Keratinocyte (primary cell): ENCODE data around the gene SLC22A31. TPM values are rescaled to one million over a fixed set of nuclear protein-coding genes. Genes with fewer than 3 reads are reported as not detected.

Experiments used
- DNase-seq: peaks from one replicate; pipeline ENCODE4 v3.0.0-alpha.2; 2011; ENCODE audit warnings: low read depth, missing footprints, low spot score
- FAIRE-seq: peaks from 2 replicates; lab custom pipeline; 2011; peaks lifted over from hg19 to GRCh38; lab: Jason Lieb, UNC
- H2AFZ ChIP-seq: 2 replicates; pipeline ENCODE4 v1.6.0; 2012; ENCODE audit warnings: low read length, control low read depth, inconsistent platforms; ENCODE audit not compliant: control insufficient read depth
- H3K27ac ChIP-seq: 2 replicates; pipeline ENCODE4 v1.5.1; 2011; ENCODE audit warnings: low read length; ENCODE audit not compliant: control insufficient read depth, insufficient read depth
- H3K27me3 ChIP-seq: 3 replicates; pipeline ENCODE4 v1.6.0; 2011; ENCODE audit warnings: low read length; ENCODE audit not compliant: control insufficient read depth, insufficient read depth; ENCODE audit errors: extremely low read depth
- H3K36me3 ChIP-seq, 2 experiments: 2 replicates in 1 of 2; 3 replicates in 1 of 2; pipeline ENCODE4 v1.5.1; 2011; ENCODE audit warnings: low read length in 2 of 2, mild to moderate bottlenecking in 1 of 2; ENCODE audit not compliant: control insufficient read depth in 2 of 2, insufficient read depth in 2 of 2; ENCODE audit errors: extremely low read depth in 1 of 2
- H3K4me1 ChIP-seq: 3 replicates; pipeline ENCODE4 v1.5.1; 2011; ENCODE audit warnings: low read length; ENCODE audit not compliant: control insufficient read depth, insufficient read depth; ENCODE audit errors: extremely low read depth
- H3K4me2 ChIP-seq: 3 replicates; pipeline ENCODE4 v1.6.0; 2011; ENCODE audit warnings: low read depth, low read length; ENCODE audit not compliant: control insufficient read depth, insufficient read depth; ENCODE audit errors: extremely low read depth
- H3K4me3 ChIP-seq, 3 experiments: fragments of 200-600 bp in 1 of 3; sonication (generic) in 1 of 3; 2 replicates in 2 of 3; 3 replicates in 1 of 3; pipeline ENCODE4 v1.5.1; 2011 to 2016; ENCODE audit warnings: low read length in 3 of 3, mild to moderate bottlenecking in 3 of 3, control low read depth in 2 of 3, inconsistent platforms in 1 of 3, low read depth in 1 of 3, mixed read lengths in 1 of 3, mixed run types in 1 of 3, moderate library complexity in 1 of 3; ENCODE audit not compliant: control insufficient read depth in 2 of 3, insufficient read depth in 2 of 3; ENCODE audit errors: extremely low read depth in 1 of 3
- H3K79me2 ChIP-seq: 2 replicates; pipeline ENCODE4 v1.6.0; 2012; ENCODE audit warnings: low read length; ENCODE audit not compliant: control insufficient read depth, insufficient read depth
- H3K9ac ChIP-seq: 3 replicates; pipeline ENCODE4 v1.6.0; 2011; ENCODE audit warnings: low read length; ENCODE audit not compliant: control insufficient read depth, insufficient read depth; ENCODE audit errors: extremely low read depth
- H3K9me1 ChIP-seq: 3 replicates; pipeline ENCODE4 v1.6.0; 2011; ENCODE audit warnings: low read length; ENCODE audit not compliant: control insufficient read depth, insufficient read depth; ENCODE audit errors: extremely low read depth
- H3K9me3 ChIP-seq: 2 replicates; pipeline ENCODE4 v1.5.1; 2012; ENCODE audit warnings: low read depth, low read length; ENCODE audit not compliant: control insufficient read depth
- H4K20me1 ChIP-seq: 3 replicates; pipeline ENCODE4 v1.6.0; 2011; ENCODE audit warnings: low read length; ENCODE audit not compliant: control insufficient read depth, insufficient read depth; ENCODE audit errors: extremely low read depth
- EZH2 ChIP-seq: IDR thresholded peaks from one replicate; pipeline ENCODE4 v1.6.1; 2012; ENCODE audit warnings: inconsistent platforms, mild to moderate bottlenecking, low read length, moderate library complexity
- dilution Hi-C: fragments of 300-500 bp; cut with MboI; formaldehyde crosslinking; loops from one replicate; pipeline ENCODE4 v1.7.0; 2020; ENCODE audit warnings: low sequenced_read_pairs; ENCODE audit not compliant: extremely low pct_ligation_motif_present
- polyA plus RNA-seq, 5 experiments: library from polyadenylated mRNA; depleted of rRNA in 3 of 5; stranded (reverse) in 3 of 5; stranded (forward) in 1 of 5; unstranded in 1 of 5; fragments of >200 nt; gene quantifications; 1 replicate in 1 of 5; 2 replicates in 3 of 5; 3 replicates in 1 of 5; pipeline versions ENCODE4 v1.2.1 to v1.2.3, GENCODE V29; 2011 to 2012; ENCODE audit warnings: missing spikeins in 2 of 5, low read depth in 1 of 5, low replicate concordance in 1 of 5
- TF ChIP-seq, protein P1 (sequence below), 3 experiments: IDR thresholded peaks in 1 of 3; conservative IDR thresholded peaks in 1 of 3; optimal IDR thresholded peaks in 1 of 3; 2 replicates in 2 of 3; 3 replicates in 1 of 3; pipeline versions ENCODE3 to v1.5.1; 2011; ENCODE audit warnings: low read length in 3 of 3, mild to moderate bottlenecking in 3 of 3, moderate library complexity in 2 of 3, control low read depth in 1 of 3, inconsistent platforms in 1 of 3; ENCODE audit not compliant: insufficient read depth in 2 of 3; ENCODE audit errors: extremely low read depth in 1 of 3

Gene SLC22A31
- polyA plus RNA-seq, 1 donor (not counting 4 experiments of a cell fraction or from before 2014, with no cell fraction given), result not detected

DNA sequence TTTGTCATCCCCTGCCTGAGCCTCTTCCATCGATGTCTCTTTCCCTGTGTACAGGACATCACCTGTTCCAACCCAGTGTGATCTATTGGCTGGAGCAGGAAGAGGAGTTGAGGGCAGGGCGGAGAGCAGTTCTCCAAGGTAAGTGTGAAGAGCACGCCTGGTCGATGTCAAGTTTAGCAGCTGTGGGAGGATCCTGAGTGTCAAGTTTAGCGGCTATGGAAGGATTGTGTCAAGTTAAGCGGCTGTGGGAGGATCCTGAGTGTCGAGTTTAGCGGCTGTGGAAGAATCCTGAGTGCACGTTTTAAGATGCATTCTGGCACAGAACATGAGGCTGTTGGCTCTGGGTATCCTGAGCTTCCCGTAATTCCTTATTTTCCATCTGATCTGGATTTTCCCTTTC lies 24.3 kb upstream of the SLC22A31 start:
- no peak for FAIRE-seq
- H3K36me3 ChIP-seq, result peaks cover 35 to 59% of the 10 kb centered on the region in 2 experiments
- dilution Hi-C loops, result no loop called here

DNA sequence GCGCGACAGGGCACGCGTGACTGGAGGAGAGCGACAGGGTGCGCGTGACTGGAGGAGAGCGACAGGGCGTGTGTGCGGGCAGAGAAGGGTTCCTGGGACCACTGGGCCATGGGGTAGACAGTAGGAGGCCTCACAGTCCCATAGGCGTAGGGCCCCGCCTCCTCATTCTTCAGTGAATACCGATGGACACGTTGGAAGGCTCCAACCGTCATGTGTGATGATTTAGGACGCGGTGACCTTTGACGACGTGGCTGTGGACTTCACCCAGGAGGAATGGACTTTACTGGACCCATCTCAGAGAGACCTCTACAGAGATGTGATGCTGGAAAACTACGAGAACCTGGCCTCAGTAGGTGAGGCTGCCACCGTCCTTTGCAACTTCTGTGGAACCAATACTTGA lies 22.6 kb upstream of the SLC22A31 start:
- no peak for TF ChIP-seq EZH2
- TF ChIP-seq, protein P1, sequence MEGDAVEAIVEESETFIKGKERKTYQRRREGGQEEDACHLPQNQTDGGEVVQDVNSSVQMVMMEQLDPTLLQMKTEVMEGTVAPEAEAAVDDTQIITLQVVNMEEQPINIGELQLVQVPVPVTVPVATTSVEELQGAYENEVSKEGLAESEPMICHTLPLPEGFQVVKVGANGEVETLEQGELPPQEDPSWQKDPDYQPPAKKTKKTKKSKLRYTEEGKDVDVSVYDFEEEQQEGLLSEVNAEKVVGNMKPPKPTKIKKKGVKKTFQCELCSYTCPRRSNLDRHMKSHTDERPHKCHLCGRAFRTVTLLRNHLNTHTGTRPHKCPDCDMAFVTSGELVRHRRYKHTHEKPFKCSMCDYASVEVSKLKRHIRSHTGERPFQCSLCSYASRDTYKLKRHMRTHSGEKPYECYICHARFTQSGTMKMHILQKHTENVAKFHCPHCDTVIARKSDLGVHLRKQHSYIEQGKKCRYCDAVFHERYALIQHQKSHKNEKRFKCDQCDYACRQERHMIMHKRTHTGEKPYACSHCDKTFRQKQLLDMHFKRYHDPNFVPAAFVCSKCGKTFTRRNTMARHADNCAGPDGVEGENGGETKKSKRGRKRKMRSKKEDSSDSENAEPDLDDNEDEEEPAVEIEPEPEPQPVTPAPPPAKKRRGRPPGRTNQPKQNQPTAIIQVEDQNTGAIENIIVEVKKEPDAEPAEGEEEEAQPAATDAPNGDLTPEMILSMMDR (optimal IDR thresholded peaks at IDR 0.05 in 1 of 3, IDR thresholded peaks at IDR 0.05 in 1 of 3, conservative IDR thresholded peaks at IDR 0.05 in 1 of 3; ENCODE audit: extremely low read depth in 1 of 3, insufficient read depth in 2 of 3, low read length in 3 of 3), result no peak
- DNase-seq (no peak), FAIRE-seq (no peak)
- Histone ChIP-seq H3K79me2 (peaks cover 15% of the 10 kb centered on the region), H3K4me1 (peaks cover 3% of the 10 kb centered on the region), H3K36me3 (peaks cover 33 to 49% of the 10 kb centered on the region in 2 experiments), H2AFZ (no peak overlapping the region), H3K9me1 (no peaks in the 10 kb centered on the region), H3K27ac (no peak overlapping the region), H3K27me3 (no peaks in the 10 kb centered on the region), H3K9ac (no peak overlapping the region), H4K20me1 (no peaks in the 10 kb centered on the region), H3K4me3 (no peak overlapping the region), H3K9me3 (peaks cover 5% of the 10 kb centered on the region), H3K4me2 (no peak overlapping the region)
- dilution Hi-C loops, result no loop called here

More for the DNA sequence above, 24.3 kb upstream of the SLC22A31 start:
- H3K9ac ChIP-seq, result no peak overlapping the region
- H4K20me1 ChIP-seq, result peaks cover 3% of the 10 kb centered on the region
- H3K4me2 ChIP-seq, result no peak overlapping the region
- H2AFZ ChIP-seq, result no peak overlapping the region
- H3K27me3 ChIP-seq, result no peaks in the 10 kb centered on the region
- peaks cover 8% of the 10 kb centered on the region for H3K9me3 ChIP-seq
- TF ChIP-seq, protein P1 (optimal IDR thresholded peaks at IDR 0.05 in 1 of 3, IDR thresholded peaks at IDR 0.05 in 1 of 3, conservative IDR thresholded peaks at IDR 0.05 in 1 of 3; ENCODE audit: extremely low read depth in 1 of 3, insufficient read depth in 2 of 3, low read length in 3 of 3), result no peak
- no peak for TF ChIP-seq EZH2
- H3K27ac ChIP-seq, result no peak overlapping the region
- no peak for DNase-seq
- no peak overlapping the region for H3K4me3 ChIP-seq
- H3K9me1 ChIP-seq, result no peaks in the 10 kb centered on the region
- H3K79me2 ChIP-seq, result peaks cover 15% of the 10 kb centered on the region
- H3K4me1 ChIP-seq, result no peaks in the 10 kb centered on the region
